IPS-11a (cell line): Measurements from ENCODE around the gene CCDC34.
"Not testable (repeated sequence)": the region's sequence is repeated elsewhere in the genome, so short reads cannot be mapped to it uniquely, and the experiment has no call there.

Source experiments
- H3K4me3 ChIP-seq: one replicate; pipeline ENCODE4 v1.5.1; 2013; ENCODE audit warnings: low read depth, low read length, control low read depth

Gene CCDC34

GRCh38 chr11:27328614-27329013, 34.4 kb downstream of the CCDC34 start:
- H3K4me3 ChIP-seq, result no peak overlapping the region

- not testable (repeated sequence) for H3K4me3 ChIP-seq
Measured at GRCh38 chr11:27327064-27327463, 36.0 kb downstream of the CCDC34 start.

GRCh38 chr11:27322196-27322595, 40.8 kb downstream of the CCDC34 start:
- H3K4me3 ChIP-seq, result not testable (repeated sequence)

- not testable (repeated sequence) for H3K4me3 ChIP-seq
Measured at GRCh38 chr11:27321340-27321739, 41.7 kb downstream of the CCDC34 start.

GRCh38 chr11:27319072-27319471, 43.9 kb downstream of the CCDC34 start:
- no peak overlapping the region for H3K4me3 ChIP-seq

GRCh38 chr11:27317751-27318150, 45.3 kb downstream of the CCDC34 start:
- H3K4me3 ChIP-seq, result no peak overlapping the region

GRCh38 chr11:27315836-27316235, 47.2 kb downstream of the CCDC34 start:
- H3K4me3 ChIP-seq, result no peak overlapping the region

GRCh38 chr11:27313157-27313821, 49.7 kb downstream of the CCDC34 start:
- no peak overlapping the region for H3K4me3 ChIP-seq

- H3K4me3 ChIP-seq, result no peak overlapping the region
Measured at GRCh38 chr11:27312110-27312509, 50.9 kb downstream of the CCDC34 start.

GRCh38 chr11:27310707-27311106, 52.3 kb downstream of the CCDC34 start:
- no peak overlapping the region for H3K4me3 ChIP-seq

GRCh38 chr11:27310182-27310581, 52.8 kb downstream of the CCDC34 start:
- no peak overlapping the region for H3K4me3 ChIP-seq

- H3K4me3 ChIP-seq, result no peak overlapping the region
Measured at GRCh38 chr11:27309046-27309445, 54.0 kb downstream of the CCDC34 start.

GRCh38 chr11:27307232-27307631, 55.8 kb downstream of the CCDC34 start:
- no peak overlapping the region for H3K4me3 ChIP-seq

- no peak overlapping the region for H3K4me3 ChIP-seq
Measured at GRCh38 chr11:27305751-27306150, 57.3 kb downstream of the CCDC34 start.

- no peak overlapping the region for H3K4me3 ChIP-seq
Measured at GRCh38 chr11:27304514-27304913, 58.5 kb downstream of the CCDC34 start.

GRCh38 chr11:27303903-27304302, 59.1 kb downstream of the CCDC34 start:
- no peak overlapping the region for H3K4me3 ChIP-seq

GRCh38 chr11:27300974-27301373, 62.0 kb downstream of the CCDC34 start:
- H3K4me3 ChIP-seq, result no peak overlapping the region

- H3K4me3 ChIP-seq, result no peak overlapping the region
Measured at GRCh38 chr11:27297616-27298015, 65.4 kb downstream of the CCDC34 start.

- no peak overlapping the region for H3K4me3 ChIP-seq
Measured at GRCh38 chr11:27296497-27296896, 66.5 kb downstream of the CCDC34 start.

- no peak overlapping the region for H3K4me3 ChIP-seq
Measured at GRCh38 chr11:27295928-27296327, 67.1 kb downstream of the CCDC34 start.

- H3K4me3 ChIP-seq, result no peak overlapping the region
Measured at GRCh38 chr11:27294654-27295053, 68.4 kb downstream of the CCDC34 start.

GRCh38 chr11:27293515-27294417, 69.2 kb downstream of the CCDC34 start:
- H3K4me3 ChIP-seq, result no peak overlapping the region
